Fibroblast of the aortic adventitia (primary cell): Measurements from ENCODE around the gene SNCA. TPM values are rescaled to one million over a fixed set of nuclear protein-coding genes. Genes with fewer than 3 reads are reported as not detected.

ENCODE experiments used
- DNase-seq: peaks from one replicate; pipeline ENCODE4 v3.0.0-alpha.2; 2010; ENCODE audit warnings: low read depth
- H3K4me3 ChIP-seq: 2 replicates; pipeline ENCODE4 v1.5.1; 2011; ENCODE audit warnings: low read depth, mild to moderate bottlenecking, control low read depth, low read length, moderate library complexity
- CTCF ChIP-seq: IDR thresholded peaks from 2 replicates; pipeline ENCODE4 v1.5.1; 2011; ENCODE audit warnings: mild to moderate bottlenecking, low read length, control low read depth, inconsistent platforms; ENCODE audit not compliant: insufficient read depth
- total RNA-seq: library from RNA; depleted of rRNA; stranded (reverse); fragments of >200 nt; gene quantifications from 2 replicates; pipeline ENCODE4 v1.2.3, GENCODE V29; 2012; ENCODE audit warnings: low replicate concordance

SNCA gene
- total RNA-seq, 1 donor: 2.3 TPM

GRCh38 chr4:89837385-89837992 lies 528 bp upstream of the SNCA start:
- H3K4me3 ChIP-seq: peak overlapping the region; percentile 45
- DNase-seq: no peak
- no peak for TF ChIP-seq CTCF

- no peak overlapping the region for H3K4me3 ChIP-seq
- TF ChIP-seq CTCF: no peak
- no peak for DNase-seq
These were observed 773 bp downstream of the SNCA start for GRCh38 chr4:89836031-89836745.

GRCh38 chr4:89835413-89835812 lies 1.5 kb downstream of the SNCA start:
- H3K4me3 ChIP-seq: no peak overlapping the region

GRCh38 chr4:89834486-89835209 lies 2.3 kb downstream of the SNCA start:
- TF ChIP-seq CTCF: no peak
- no peak overlapping the region for H3K4me3 ChIP-seq
- DNase-seq: no peak

More at GRCh38 chr4:89835413-89835812, 1.5 kb downstream of the SNCA start:
- no peak for DNase-seq
- no peak for TF ChIP-seq CTCF

- no peak for TF ChIP-seq CTCF
- DNase-seq: no peak
- no peak overlapping the region for H3K4me3 ChIP-seq
These were observed 7.4 kb downstream of the SNCA start for GRCh38 chr4:89829470-89830138.

GRCh38 chr4:89823416-89823815 lies 13.5 kb downstream of the SNCA start:
- TF ChIP-seq CTCF: no peak
- no peak overlapping the region for H3K4me3 ChIP-seq
- no peak for DNase-seq
